Body of pancreas (tissue), 4 donors: ENCODE data around the gene C10orf105. TPM values are rescaled to one million over a fixed set of nuclear protein-coding genes. Genes with fewer than 3 reads are reported as not detected.

ENCODE experiments used
- ATAC-seq: fragments of 150-250 bp; one replicate; pipeline ENCODE4 v1.9.1; 2016
- DNase-seq, 4 donors: peaks; one replicate each; pipeline ENCODE4 v3.0.0-alpha.2; 2019
- H3K27ac ChIP-seq, 4 donors: fragments of 200-600 bp; sonication (generic); 1 replicate in 3 of 4; 2 replicates in 1 of 4; pipeline versions ENCODE4 v1.5.1 to v1.6.1; 2016 to 2019; ENCODE audit warnings: mild to moderate bottlenecking in 1 of 4, mixed read lengths in 1 of 4, moderate library complexity in 1 of 4
- H3K27me3 ChIP-seq, 2 donors: fragments of 200-600 bp; sonication (generic); one replicate each; pipeline ENCODE4 v1.6.0; 2016; ENCODE audit warnings: mild to moderate bottlenecking in 1 of 2
- H3K36me3 ChIP-seq, 2 donors: fragments of 200-600 bp; sonication (generic); replicated peaks in 1 of 2; 2 replicates each; pipeline ENCODE4 v1.5.1; 2016; ENCODE audit warnings: low read depth in 2 of 2; ENCODE audit not compliant: insufficient read depth in 1 of 2
- H3K4me1 ChIP-seq: fragments of 200-600 bp; sonication (generic); one replicate; pipeline ENCODE4 v1.6.0; 2016
- H3K4me3 ChIP-seq, 2 donors: fragments of 200-600 bp; sonication (generic); 1 replicate in 1 of 2; 2 replicates in 1 of 2; pipeline ENCODE4 v1.5.1; 2016 to 2019
- H3K9me3 ChIP-seq, 3 donors: fragments of 200-600 bp; sonication (generic); 1 replicate in 2 of 3; 2 replicates in 1 of 3; pipeline ENCODE4 v1.5.1; 2016
- CTCF ChIP-seq, 7 experiments: fragments of 450-650 bp in 4 of 7; fragments of 200-600 bp in 3 of 7; sonication (generic) in 3 of 7; IDR thresholded peaks; one replicate each; pipeline ENCODE4 v1.5.1; 2016 to 2019; ENCODE audit warnings: antibody characterized with exemption in 7 of 7
- POLR2A ChIP-seq, 3 donors: fragments of 450-650 bp; IDR thresholded peaks; one replicate each; pipeline ENCODE4 v1.6.1; 2016; ENCODE audit warnings: antibody characterized with exemption in 3 of 3, mild to moderate bottlenecking in 2 of 3
- WGBS, 2 donors: methylation state at CpG; one replicate each; pipeline ENCODE4 v1.1.5; 2017; 5-methylcytosine and 5-hydroxymethylcytosine counted together
- intact Hi-C: fragments of 100-400 bp; cut with DNase I; formaldehyde crosslinking; loops from one replicate; pipeline ENCODE4 v1.15.1; 2023
- total RNA-seq, 2 donors: library from RNA; depleted of rRNA; stranded (reverse); fragments of >200 nt; gene quantifications; one replicate each; pipeline ENCODE4 v1.1.0, GENCODE V29; 2016

The C10orf105 gene
- total RNA-seq, 2 donors from 2014 or later, result not detected

GRCh38 chr10:71665456-71665855 lies 54.1 kb downstream of the C10orf105 start:
- no peak overlapping the region for H3K4me3 ChIP-seq
- 52 to 80% methylated on average over 9 of the region's 9 CpGs for WGBS, 2 donors
- intact Hi-C loops, result no loop called here
- no peaks in the 10 kb centered on the region for H3K9me3 ChIP-seq
- no peaks in the 10 kb centered on the region for H3K27me3 ChIP-seq
- no peak overlapping the region for H3K27ac ChIP-seq
- no peak for ATAC-seq
- H3K4me1 ChIP-seq, result no peaks in the 10 kb centered on the region
- H3K36me3 ChIP-seq, result no peaks in the 10 kb centered on the region
- no peak for TF ChIP-seq POLR2A (IDR thresholded peaks at IDR 0.05)
- no peak for TF ChIP-seq CTCF (IDR thresholded peaks at IDR 0.05)
- DNase-seq, result no peak

GRCh38 chr10:71664585-71664984 lies 55.0 kb downstream of the C10orf105 start:
- no peaks in the 10 kb centered on the region for H3K27me3 ChIP-seq
- no peak for DNase-seq
- no peaks in the 10 kb centered on the region for H3K9me3 ChIP-seq
- no peak overlapping the region for H3K27ac ChIP-seq
- intact Hi-C loops, result no loop called here
- no peaks in the 10 kb centered on the region for H3K36me3 ChIP-seq
- no peak for ATAC-seq
- no peak overlapping the region for H3K4me3 ChIP-seq
- WGBS, 2 donors, result 42 to 80% methylated on average over 2 of the region's 2 CpGs
- no peaks in the 10 kb centered on the region for H3K4me1 ChIP-seq
- TF ChIP-seq CTCF (IDR thresholded peaks at IDR 0.05) (no peak), POLR2A (IDR thresholded peaks at IDR 0.05) (no peak)

- intact Hi-C loops, result no loop called here
- Histone ChIP-seq H3K27me3 (no peaks in the 10 kb centered on the region), H3K9me3 (no peaks in the 10 kb centered on the region), H3K36me3 (no peaks in the 10 kb centered on the region), H3K4me3 (no peak overlapping the region), H3K27ac (no peak overlapping the region), H3K4me1 (no peaks in the 10 kb centered on the region)
- WGBS, 2 donors, result 69 to 77% methylated on average over 7 of the region's 7 CpGs
- ATAC-seq, result no peak
- TF ChIP-seq CTCF (IDR thresholded peaks at IDR 0.05) (no peak), POLR2A (IDR thresholded peaks at IDR 0.05) (no peak)
- no peak for DNase-seq
Observed at GRCh38 chr10:71663311-71663710, 56.3 kb downstream of the C10orf105 start.

- Histone ChIP-seq H3K27ac (no peak overlapping the region), H3K27me3 (no peaks in the 10 kb centered on the region), H3K4me3 (no peak overlapping the region), H3K4me1 (no peaks in the 10 kb centered on the region), H3K36me3 (no peaks in the 10 kb centered on the region), H3K9me3 (no peaks in the 10 kb centered on the region)
- no peak for ATAC-seq
- TF ChIP-seq POLR2A (IDR thresholded peaks at IDR 0.05), result no peak
- no peak for TF ChIP-seq CTCF (IDR thresholded peaks at IDR 0.05)
- 56 to 72% methylated on average over 15 to 22 of the region's 28 CpGs for WGBS, 2 donors
- intact Hi-C loops, result no loop called here
- no peak for DNase-seq
Observed at GRCh38 chr10:71661779-71662336, 57.7 kb downstream of the C10orf105 start.

Other genes starting within 250 kb of the C10orf105 start
- gene VSIR, start 53.7 kb upstream of the C10orf105 start, total RNA-seq, result 10 to 100 TPM; 14.8 to 17.1 TPM
- gene PSAP, start 131.5 kb upstream of the C10orf105 start, total RNA-seq, result 100 to 1,000 TPM; 488 to 516 TPM
- gene CHST3, start 244.6 kb upstream of the C10orf105 start, total RNA-seq, result 10 to 100 TPM in 1 of 2 donors, 1 to 10 TPM in 1; 8.6 to 19.4 TPM